Body of pancreas (tissue), 4 donors: ENCODE data around the gene MYH7. TPM values are rescaled to one million over a fixed set of nuclear protein-coding genes. Genes with fewer than 3 reads are reported as not detected.

Experiments
- ATAC-seq: fragments of 150-250 bp; one replicate; pipeline ENCODE4 v1.9.1; 2016
- DNase-seq, 4 donors: peaks; one replicate each; pipeline ENCODE4 v3.0.0-alpha.2; 2019
- H3K27ac ChIP-seq, 4 donors: fragments of 200-600 bp; sonication (generic); 1 replicate in 3 of 4; 2 replicates in 1 of 4; pipeline versions ENCODE4 v1.5.1 to v1.6.1; 2016 to 2019; ENCODE audit warnings: mild to moderate bottlenecking in 1 of 4, mixed read lengths in 1 of 4, moderate library complexity in 1 of 4
- H3K27me3 ChIP-seq, 2 donors: fragments of 200-600 bp; sonication (generic); one replicate each; pipeline ENCODE4 v1.6.0; 2016; ENCODE audit warnings: mild to moderate bottlenecking in 1 of 2
- H3K36me3 ChIP-seq, 2 donors: fragments of 200-600 bp; sonication (generic); replicated peaks in 1 of 2; 2 replicates each; pipeline ENCODE4 v1.5.1; 2016; ENCODE audit warnings: low read depth in 2 of 2; ENCODE audit not compliant: insufficient read depth in 1 of 2
- H3K4me1 ChIP-seq: fragments of 200-600 bp; sonication (generic); one replicate; pipeline ENCODE4 v1.6.0; 2016
- H3K4me3 ChIP-seq, 2 donors: fragments of 200-600 bp; sonication (generic); 1 replicate in 1 of 2; 2 replicates in 1 of 2; pipeline ENCODE4 v1.5.1; 2016 to 2019
- H3K9me3 ChIP-seq, 3 donors: fragments of 200-600 bp; sonication (generic); 1 replicate in 2 of 3; 2 replicates in 1 of 3; pipeline ENCODE4 v1.5.1; 2016
- POLR2A ChIP-seq, 3 donors: fragments of 450-650 bp; IDR thresholded peaks; one replicate each; pipeline ENCODE4 v1.6.1; 2016; ENCODE audit warnings: antibody characterized with exemption in 3 of 3, mild to moderate bottlenecking in 2 of 3
- WGBS, 2 donors: methylation state at CpG; one replicate each; pipeline ENCODE4 v1.1.5; 2017; 5-methylcytosine and 5-hydroxymethylcytosine counted together
- intact Hi-C: fragments of 100-400 bp; cut with DNase I; formaldehyde crosslinking; loops from one replicate; pipeline ENCODE4 v1.15.1; 2023
- total RNA-seq, 2 donors: library from RNA; depleted of rRNA; stranded (reverse); fragments of >200 nt; gene quantifications; one replicate each; pipeline ENCODE4 v1.1.0, GENCODE V29; 2016
- TF ChIP-seq, protein P1 (sequence below), 7 experiments: fragments of 450-650 bp in 4 of 7; fragments of 200-600 bp in 3 of 7; sonication (generic) in 3 of 7; IDR thresholded peaks; one replicate each; pipeline ENCODE4 v1.5.1; 2016 to 2019; ENCODE audit warnings: antibody characterized with exemption in 7 of 7

The MYH7 gene
- total RNA-seq, 2 donors from 2014 or later, result 0.52 to 2.0 TPM

DNA sequence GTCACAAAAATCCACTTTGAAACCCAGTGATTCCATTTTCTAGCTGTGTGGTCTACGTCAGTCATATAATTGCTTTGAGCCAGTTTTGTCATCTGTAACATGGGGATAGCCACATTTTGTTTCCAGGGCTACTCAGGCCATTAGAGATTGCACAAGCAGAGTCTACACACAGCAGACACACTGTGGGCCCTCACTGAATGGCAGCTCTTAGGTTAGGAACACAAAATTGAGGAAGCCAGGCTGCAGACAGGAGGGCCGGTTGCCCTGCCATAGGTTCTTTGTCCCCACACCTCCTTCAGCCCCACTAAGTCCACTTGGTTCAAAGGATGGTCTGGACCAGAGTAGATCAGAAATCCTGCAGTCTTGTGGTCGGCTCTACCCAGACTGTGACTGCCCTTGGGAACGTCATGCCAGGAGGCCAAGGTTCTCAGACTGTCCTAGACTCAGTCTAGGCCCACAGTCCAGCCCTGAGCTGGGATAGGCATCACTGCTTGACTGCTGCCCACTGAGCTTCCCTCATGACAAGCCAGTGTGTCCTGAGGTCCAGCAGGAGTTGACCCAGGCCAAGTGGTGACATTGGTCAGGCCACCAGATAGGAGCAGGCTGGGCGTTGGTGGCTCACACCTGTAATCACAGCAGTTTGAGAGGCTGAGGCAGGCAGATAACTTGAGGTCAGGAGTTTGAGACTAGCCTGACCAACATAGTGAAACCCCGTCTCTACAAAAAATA is 3.8 kb upstream of the MYH7 start:
- DNase-seq (no peak), ATAC-seq (no peak)
- no peaks in the 10 kb centered on the region for H3K9me3 ChIP-seq
- 63 to 80% methylated on average over 5 to 6 of the region's 6 CpGs for WGBS, 2 donors
- H3K27ac ChIP-seq, result no peak overlapping the region
- no peak for TF ChIP-seq POLR2A (IDR thresholded peaks at IDR 0.05)
- TF ChIP-seq, protein P1, sequence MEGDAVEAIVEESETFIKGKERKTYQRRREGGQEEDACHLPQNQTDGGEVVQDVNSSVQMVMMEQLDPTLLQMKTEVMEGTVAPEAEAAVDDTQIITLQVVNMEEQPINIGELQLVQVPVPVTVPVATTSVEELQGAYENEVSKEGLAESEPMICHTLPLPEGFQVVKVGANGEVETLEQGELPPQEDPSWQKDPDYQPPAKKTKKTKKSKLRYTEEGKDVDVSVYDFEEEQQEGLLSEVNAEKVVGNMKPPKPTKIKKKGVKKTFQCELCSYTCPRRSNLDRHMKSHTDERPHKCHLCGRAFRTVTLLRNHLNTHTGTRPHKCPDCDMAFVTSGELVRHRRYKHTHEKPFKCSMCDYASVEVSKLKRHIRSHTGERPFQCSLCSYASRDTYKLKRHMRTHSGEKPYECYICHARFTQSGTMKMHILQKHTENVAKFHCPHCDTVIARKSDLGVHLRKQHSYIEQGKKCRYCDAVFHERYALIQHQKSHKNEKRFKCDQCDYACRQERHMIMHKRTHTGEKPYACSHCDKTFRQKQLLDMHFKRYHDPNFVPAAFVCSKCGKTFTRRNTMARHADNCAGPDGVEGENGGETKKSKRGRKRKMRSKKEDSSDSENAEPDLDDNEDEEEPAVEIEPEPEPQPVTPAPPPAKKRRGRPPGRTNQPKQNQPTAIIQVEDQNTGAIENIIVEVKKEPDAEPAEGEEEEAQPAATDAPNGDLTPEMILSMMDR (IDR thresholded peaks at IDR 0.05), result no peak
- no peaks in the 10 kb centered on the region for H3K36me3 ChIP-seq
- H3K4me3 ChIP-seq, result no peak overlapping the region
- no peaks in the 10 kb centered on the region for H3K4me1 ChIP-seq
- no peaks in the 10 kb centered on the region for H3K27me3 ChIP-seq
- intact Hi-C loops, result no loop called here

- Histone ChIP-seq H3K27me3 (no peaks in the 10 kb centered on the region), H3K4me3 (no peak overlapping the region), H3K36me3 (no peaks in the 10 kb centered on the region), H3K9me3 (no peaks in the 10 kb centered on the region), H3K27ac (no peak overlapping the region), H3K4me1 (no peaks in the 10 kb centered on the region)
- ATAC-seq, result no peak
- intact Hi-C loops, result no loop called here
- TF ChIP-seq, protein P1 (IDR thresholded peaks at IDR 0.05), result no peak
- TF ChIP-seq POLR2A (IDR thresholded peaks at IDR 0.05), result no peak
- WGBS, 2 donors, result 63 to 64% methylated on average over 15 of the region's 15 CpGs
- DNase-seq, result no peak
These were observed 2.9 kb upstream of the MYH7 start for GRCh38 chr14:23438101-23438971.

GRCh38 chr14:23437133-23438100 is 2.0 kb upstream of the MYH7 start:
- Histone ChIP-seq H3K27me3 (no peaks in the 10 kb centered on the region), H3K4me1 (no peaks in the 10 kb centered on the region), H3K4me3 (no peak overlapping the region), H3K36me3 (no peaks in the 10 kb centered on the region), H3K9me3 (no peaks in the 10 kb centered on the region), H3K27ac (no peak overlapping the region)
- DNase-seq, result no peak
- 72 to 82% methylated on average over 6 to 8 of the region's 8 CpGs for WGBS, 2 donors
- intact Hi-C loops, result no loop called here
- ATAC-seq, result no peak
- TF ChIP-seq, protein P1 (IDR thresholded peaks at IDR 0.05), result no peak
- TF ChIP-seq POLR2A (IDR thresholded peaks at IDR 0.05), result no peak

DNA sequence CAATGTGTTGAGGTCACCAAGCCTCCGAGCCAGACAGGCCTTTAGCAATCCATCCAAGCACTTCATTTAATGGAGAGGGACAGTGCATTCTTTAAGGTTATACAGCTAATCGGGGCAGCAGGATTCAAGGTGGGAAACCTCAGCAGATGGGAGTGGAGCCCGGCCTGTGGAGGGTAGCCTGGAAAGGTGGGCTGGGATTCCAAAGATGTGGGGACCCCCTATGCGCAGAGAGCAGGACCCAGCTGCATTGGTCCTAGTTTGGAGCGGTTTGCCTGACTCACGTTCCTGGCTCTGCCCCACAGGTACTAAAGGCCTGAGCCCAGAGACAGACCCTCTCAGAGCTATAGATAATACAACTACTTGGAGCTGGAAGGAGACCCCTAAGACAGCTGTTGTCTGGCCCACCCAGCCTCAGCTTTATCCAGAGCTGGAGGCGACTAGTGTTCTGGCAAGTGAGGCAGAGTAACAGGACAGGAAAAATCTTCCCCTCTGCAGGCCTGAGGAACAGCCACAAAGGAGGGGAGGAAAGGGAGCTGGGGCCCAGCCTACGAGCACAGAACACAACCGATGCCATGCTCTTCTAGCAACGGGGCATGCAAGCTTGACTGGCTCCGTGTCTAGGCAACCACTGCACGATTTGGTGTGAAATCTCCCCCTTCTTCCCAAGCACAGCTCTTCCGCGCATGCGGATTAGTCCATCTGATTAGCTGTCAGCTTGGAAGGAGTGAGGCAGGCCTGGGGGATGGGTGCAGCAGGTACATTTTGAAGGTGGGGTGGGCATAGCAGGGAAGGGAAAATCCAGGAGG is 1.1 kb upstream of the MYH7 start:
- DNase-seq (peak in 3 of 4 donors; percentile 39 to 61 (median 57)), ATAC-seq (no peak)
- Histone ChIP-seq H3K9me3 (no peaks in the 10 kb centered on the region), H3K4me3 (no peak overlapping the region), H3K27ac (no peak overlapping the region), H3K27me3 (no peaks in the 10 kb centered on the region), H3K4me1 (no peaks in the 10 kb centered on the region), H3K36me3 (no peaks in the 10 kb centered on the region)
- 59 to 62% methylated on average over 12 to 15 of the region's 15 CpGs for WGBS, 2 donors
- no peak for TF ChIP-seq POLR2A (IDR thresholded peaks at IDR 0.05)
- TF ChIP-seq, protein P1 (IDR thresholded peaks at IDR 0.05), result no peak
- intact Hi-C loops, result no loop called here
